HG03457 (cell line): ENCODE results near the gene STPG4.

Source experiments
- ATAC-seq: cut with Tn5 transposase; IDR thresholded peaks from one replicate; pipeline ENCODE4 v1.9.1; 2021; ENCODE audit warnings: moderate number of reproducible peaks; ENCODE audit not compliant: unreplicated experiment

The STPG4 gene

DNA sequence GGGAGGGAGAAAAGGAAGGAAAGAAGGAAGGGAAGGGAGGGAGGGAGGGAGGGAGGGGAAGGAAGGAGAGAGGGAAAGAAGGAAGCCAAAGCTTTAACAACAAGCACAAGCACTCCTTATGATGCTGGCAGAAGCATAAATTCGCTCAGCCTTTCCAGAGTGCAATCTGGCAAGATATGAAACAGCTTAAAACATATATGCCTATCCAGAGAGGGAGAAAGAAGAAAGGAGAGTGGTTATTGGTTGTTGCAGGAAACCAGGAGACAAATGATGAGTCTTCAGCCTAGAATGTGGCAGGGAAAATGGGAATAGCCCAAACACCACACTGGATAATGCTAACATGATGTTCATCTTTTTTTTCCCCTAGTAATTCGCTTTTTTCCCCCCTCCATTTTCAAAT, 64.0 kb downstream of the STPG4 start:
- no peak for ATAC-seq

DNA sequence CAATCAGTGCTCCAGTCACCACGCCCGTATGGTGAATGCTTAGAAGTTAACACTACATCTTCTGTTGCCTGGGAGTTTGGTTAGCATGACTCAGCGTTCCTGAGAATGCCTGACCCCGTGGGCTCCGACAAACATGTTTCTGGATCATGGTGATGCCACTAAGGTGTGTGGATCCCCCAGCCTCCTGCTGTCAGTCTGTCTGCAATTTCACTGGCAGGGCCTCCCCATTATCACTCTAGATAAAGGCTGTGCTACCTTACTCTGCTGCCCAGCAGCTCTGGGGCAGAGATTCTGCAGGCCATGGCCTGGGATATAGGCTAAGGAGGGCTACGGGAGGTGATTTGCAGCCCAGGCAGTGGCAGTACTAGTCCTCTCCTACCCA, 66.0 kb downstream of the STPG4 start:
- ATAC-seq = no peak

DNA sequence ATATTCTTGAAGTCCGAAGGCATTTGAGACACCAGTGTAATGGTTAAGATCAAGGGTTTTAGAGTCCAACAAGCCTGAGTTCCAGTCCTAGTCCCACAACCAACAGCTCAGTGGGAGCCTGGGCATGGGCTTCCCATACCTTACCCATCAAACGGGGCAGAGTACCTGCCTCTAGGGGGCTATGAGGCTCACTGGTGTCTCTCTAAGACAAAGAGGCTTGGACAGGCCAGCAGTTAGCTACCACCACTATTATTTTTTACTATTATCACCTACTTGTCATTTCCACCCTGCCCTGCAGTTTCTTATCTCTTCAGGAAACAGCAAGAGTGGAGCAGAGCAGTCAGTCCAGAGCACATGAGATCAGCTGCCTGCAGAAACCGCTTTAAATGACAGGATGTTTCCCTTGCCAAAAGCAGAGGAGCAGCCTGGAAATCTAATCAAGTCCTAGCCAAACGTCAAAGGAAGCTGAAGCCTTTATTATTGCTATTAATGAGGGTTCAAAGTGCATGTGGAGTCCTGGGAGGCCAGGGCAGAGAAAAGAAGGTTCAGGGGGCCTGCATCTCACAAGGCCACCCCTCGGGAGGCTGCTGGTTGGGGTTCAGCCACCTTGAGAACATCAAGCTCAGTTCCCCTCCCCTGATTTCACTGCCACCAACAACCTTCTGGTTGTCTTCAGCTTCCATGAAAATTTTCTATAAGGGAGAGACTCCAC, 66.6 kb downstream of the STPG4 start:
- ATAC-seq = no peak

DNA sequence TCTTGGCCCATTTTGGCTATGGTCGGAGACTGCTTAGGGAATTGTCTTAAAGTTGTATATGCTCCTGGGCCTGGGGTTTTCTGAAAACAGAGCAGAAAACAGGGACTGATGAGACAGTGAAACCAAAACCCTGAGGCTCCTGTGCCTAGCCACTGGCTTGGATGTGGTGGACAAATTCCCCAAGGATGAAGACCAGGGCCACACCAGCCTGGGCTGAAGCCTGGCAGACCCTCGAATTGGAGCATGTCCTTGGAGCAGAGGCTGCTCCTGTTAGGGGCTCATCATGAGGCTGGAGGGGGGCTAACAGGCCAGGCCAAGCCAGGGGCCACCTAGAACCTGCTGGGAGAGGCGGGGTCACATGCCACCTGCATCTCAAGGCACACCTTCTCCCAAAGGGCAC, 68.1 kb downstream of the STPG4 start:
- ATAC-seq = no peak

DNA sequence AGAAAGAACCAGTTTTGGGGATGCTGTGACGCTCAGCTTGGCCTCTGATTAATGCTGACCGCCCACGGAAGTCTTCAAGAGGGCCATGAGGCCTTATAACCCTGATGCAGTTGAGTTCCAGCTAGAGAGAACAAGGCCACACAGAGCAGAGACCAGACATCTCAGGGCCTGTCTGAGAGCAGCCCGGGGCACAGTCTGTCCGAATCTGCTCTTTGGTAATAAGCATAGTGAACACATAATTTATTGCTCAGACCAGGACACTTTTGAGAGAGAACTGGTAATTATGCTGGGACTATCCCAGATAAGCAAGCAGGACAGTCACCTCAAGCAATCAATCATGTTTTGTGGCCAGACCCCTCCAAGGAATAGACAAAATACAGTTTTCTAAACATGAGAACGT, 68.5 kb downstream of the STPG4 start:
- no peak for ATAC-seq

DNA sequence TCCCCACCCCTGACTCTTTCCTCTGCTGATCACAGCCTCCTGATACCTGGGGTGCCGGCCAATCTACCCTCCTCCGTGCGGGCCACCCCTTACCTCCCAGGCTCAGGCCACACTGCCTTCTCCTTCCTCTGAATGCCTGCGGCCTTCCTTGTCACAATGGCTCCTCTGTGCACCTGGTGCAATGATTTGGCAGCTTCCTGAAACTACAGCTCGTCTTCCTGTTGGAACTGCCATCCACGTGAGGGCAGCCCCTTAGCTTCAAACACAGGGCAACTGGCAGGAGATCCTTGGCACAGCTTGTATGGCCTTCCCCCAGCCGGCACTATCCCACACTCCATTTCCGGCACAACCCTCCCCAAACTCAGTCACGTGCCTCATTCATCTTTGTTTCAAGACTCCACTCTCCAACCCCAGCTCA, 69.0 kb downstream of the STPG4 start:
- ATAC-seq = no peak

DNA sequence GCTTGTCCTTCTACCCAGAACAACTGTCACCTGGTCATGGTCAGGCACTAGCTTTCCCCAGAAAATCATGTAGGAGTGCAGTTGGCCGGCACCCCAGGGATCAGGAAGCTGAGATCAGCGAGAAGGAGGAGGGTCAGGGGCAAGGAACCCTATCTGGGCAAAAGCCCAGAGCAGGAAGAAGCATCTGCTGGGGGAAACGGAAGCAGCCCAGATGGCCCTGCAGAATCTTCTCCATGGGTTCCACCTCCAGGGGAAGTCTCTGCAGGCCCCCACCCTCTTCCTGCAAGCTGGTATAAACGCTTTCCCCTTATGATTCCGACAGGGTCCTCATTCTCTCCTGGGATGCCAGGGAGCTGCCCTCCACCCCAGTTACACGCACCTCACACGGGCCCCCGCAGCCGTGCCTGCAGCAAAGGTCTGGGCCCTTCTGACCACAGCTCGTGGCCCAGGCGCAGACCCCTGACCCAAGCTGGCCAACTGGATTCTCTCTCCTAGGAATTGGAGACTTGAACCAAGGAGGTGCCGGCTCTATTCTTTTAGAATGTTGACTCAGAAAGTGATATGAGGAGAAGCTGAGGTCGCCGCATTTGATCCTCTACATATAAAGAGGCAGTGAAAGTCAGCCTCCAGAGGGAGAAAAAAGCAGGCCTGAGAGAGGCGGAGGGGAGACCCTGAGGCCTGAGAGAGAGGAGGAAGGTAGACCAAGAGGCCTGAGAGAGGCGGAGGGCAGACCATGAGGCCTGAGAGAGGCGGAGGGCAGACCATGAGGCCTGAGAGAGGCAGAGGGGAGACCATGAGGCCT, 71.0 kb downstream of the STPG4 start:
- ATAC-seq = no peak

DNA sequence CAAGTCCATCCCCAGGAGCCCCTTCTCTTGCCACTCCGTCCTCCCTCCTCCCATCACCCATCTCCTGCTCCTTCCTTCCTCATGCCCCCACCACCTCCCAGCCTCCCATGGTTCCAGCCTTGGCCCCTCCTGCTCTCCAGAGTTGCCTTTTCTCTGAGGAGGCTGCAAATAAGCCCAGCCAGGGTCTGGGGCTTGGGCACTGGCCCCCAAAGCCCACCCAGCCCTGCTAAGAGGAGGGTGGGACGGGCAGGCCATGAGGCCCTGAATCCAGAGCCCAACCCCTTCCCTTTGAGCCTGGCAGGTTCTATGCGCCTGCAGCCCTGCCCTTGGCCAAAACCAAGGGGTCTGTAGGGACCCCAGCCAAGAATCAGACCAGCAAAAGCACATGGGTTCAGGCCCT, 71.6 kb downstream of the STPG4 start:
- no peak for ATAC-seq

DNA sequence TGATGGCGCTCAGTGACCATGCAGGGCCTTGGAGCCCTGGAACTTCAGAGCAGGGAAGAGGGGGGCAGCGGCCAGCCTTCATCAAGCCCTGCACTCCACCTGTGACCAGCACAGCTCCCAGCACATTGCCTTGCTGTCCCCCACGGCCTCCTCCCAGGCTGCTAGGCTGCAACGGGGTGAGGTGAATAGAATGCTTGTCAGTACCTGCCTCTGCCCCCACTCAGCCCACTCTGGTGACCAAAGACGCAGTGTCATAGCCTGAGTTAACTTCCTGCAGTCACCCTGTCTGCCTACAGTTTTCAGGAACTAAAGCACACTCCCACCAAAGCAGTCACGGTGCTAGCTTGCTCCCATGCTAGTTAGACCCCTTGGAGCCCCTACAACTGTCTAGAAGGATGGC, 72.1 kb downstream of the STPG4 start:
- ATAC-seq = no peak

DNA sequence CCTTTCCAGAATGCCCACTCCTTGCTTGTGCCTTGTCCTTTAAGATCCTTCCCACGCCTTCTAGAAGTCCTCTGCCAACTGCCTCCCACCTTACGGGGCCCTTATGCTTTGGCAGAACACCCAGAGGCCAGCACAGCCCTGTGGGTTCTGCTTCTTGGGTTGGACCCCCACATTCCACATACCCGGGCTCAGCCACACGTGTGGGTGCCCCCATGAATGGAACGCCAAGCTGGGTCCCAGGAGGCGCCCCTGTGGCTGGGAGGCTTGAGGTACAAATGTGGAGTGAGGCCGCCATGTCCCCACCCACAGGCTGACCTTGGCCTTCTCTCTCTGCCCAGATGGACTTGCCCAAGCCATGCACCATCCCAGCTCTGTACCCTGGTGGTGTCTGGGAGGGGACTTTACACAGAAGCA, 74.2 kb downstream of the STPG4 start:
- no peak for ATAC-seq

DNA sequence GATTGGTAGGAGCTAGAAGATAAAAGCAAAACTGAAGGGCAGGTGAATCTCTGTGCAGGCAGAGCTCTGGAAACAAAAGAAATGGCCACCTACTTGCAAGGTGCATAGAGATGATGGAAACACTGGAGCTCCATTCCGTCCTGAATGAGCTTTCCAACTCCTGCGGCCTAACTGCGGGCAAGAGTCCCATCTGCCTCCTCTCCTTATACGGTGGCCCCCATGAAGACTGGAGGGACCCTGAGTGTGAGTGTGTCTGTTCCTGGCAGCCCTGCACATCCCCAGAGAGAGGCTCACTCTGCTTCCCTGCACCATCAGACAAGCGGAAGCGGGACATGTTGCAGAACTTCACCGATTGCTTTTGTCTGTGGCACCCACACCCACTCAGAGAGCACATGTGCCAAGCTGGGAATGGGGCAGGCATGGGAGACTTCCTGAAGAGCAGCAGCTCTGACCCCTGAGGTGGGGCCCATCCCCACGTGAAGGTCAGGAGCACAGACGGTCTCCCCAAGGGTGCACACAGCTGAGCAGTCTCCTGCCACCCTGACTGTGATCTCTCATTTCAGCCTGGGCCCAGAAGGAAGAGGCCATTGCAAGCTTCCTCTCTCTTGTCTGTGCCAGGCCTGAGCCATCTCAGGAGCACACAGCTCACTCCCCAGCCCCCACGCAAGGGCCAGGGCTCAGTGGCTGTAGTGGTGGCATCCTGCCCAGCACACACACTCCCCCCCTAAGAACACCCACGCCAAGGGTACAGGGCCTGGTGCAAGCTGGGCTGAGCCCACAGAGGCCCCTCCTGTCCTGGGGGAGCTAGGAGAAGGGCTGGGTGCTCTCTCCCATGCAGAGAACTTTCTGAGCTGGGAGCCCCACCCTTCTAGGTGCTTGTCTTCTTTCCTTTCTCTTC, 75.3 kb downstream of the STPG4 start:
- no peak for ATAC-seq

DNA sequence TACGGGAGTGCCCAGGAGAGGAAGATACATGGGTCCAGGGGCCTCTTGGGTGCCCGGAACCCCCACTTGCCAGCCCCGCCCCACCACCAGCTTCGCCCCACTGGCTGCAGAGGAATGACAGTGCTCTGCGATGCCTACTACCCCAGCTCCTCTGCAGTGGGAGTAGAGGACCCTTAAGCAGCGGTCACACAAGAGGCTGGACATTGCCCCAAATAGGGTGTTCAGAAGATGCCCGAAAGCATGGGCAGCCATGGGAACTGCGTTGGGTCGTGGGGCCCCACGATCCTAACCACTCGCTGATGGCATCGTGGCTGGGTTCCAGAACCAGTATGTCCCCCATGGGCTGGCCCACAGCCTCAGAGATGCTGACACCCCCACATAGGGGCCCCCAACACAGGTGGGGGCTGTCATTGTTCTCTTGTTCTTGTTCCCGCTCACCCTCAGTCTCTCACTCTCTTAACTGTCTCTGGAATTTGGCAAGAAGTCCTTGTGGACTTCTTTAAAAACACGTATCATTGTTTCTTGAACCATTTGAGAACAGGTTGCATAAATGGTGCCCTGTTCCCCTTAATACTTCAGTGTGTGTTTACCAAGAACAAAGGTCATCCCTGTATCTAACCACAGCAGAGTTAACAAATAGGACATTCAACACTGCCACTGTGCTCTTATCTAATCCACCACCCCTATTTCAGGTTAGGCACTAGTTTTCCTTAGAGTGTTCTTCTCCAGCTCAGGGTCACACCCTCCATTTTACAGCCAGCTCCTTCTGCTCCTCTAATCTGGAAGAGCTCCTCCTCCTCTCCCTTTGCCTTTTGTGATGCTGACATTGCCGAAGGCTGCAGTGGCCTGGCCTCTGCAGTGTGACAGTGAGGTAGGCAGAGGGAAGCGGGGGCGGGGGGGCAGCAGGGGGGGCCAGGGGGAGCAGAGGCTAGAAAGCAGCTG, 76.3 kb downstream of the STPG4 start:
- ATAC-seq = no peak

DNA sequence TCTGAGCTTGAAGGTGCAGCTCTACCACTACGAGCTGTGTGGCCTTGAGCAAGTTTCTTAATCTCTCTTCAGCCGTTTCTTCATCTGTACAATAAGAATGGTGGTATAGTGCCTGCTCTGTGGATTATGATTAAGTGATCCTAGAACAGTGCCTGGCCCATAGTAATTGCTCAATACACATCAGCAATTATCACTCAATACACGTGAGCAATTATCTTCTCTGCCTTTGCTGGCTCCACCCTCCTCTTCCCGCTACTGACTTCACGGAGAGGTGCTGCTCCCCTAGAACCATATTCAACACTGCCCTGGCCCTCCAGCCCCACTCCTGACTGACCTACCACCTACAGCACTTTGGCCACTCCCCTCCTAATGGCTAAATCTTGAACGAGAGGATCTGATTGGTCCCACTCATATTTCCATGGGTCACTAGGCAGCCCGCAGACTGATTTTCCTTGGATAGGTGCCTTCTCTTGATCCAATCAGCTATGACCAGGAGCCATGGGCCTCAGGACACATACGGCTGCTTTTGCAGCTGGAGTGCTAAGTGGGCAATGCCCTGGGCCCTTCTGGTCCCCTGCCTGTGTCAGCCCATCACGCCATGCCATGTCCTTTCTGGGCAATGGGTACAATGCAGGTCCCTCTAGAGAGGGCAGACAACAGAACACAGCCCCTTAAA, 77.5 kb downstream of the STPG4 start:
- ATAC-seq = no peak

DNA sequence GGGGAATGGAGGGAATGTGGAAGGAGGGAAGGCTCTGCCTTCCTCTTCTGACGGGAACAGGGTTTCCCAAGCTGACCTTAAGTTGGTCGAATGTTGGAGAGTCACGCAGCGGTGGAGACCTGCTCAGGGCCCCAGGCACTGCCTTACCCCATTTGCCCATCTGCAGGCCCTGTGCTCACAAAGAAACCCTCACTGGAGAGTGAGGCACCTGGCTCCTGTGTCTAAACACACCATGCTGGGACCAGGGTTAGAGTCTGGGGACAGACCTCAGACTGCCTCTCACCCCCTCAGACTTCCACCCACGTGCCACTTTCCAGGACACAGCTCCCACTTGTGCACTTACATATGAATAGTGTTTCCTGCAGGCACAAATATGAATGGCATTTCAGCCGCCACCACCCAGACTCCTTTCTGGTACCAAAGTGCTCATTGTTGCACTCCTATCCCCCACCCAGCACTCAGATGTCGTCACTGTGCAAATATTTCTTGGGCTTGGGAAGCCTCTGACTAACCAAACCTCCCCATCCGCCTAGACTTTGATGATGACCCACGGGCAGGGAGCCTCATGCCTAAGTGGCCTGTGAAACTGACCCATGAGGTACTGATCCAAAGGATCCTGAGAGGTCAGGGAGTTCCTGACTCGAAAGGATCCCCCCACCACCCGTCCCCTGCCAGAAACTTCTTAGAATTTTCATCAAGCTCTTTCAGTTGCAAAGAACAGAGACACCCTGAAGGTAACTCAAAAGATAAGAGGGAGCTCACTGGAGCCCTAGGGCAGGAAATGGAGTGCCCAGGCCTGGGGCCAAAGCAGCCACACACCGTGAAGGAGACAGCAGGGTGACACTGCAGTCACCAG, 78.3 kb downstream of the STPG4 start:
- ATAC-seq = no peak

DNA sequence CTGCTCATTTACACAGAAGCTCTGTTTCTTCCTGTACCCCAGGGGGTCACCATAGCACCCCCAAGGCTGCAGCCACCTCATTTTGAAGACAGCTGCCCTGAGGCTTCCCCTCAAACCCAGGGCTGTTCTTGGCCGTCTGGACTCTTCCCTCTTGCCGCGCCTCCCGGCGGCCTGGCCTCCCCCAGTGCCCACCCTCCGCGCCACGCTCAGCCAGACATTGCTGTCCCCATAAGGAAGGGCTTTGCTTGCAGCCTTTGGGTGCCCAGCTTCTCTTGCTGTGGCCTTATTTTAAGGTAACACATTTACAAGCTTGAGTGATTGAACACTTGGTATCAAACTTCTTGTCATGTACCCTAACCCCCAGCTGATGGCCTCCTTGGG, 79.0 kb downstream of the STPG4 start:
- no peak for ATAC-seq

DNA sequence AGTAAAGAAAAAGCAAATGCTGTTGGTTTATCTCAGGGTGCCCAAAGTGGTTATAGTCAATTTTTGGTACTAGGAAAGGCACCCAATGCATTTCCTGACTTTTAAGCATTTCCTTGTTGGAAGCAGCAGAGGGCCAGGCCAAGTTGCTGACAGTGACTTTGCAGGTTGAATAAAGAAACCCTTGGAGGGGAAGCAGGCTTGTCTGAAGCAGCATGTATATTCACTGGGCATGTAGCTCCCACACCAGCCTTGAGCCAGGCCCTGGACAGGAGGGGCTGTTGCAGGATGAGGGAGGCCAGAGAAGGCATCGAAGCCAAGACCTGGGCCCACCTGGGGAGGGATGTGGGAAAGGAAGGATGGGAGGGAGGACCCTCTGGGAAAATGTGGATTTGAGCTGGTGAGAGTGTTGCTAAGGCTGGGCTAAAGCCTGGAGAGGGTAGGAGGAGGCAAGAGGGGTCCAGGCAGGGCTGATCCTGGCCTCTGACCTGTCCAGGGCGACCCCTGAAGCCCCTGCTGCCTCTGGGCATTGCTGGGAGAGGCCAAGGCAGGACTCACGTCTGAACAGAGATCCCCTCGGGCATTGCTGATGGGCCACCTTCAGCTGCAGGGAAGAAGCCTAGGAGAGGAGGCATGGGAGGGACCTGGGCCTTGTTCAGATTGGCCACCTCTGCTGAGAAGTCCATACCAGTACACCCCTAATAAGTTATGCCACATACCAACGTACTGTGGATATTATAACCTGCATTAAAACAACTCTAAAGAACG, 79.6 kb downstream of the STPG4 start:
- no peak for ATAC-seq

DNA sequence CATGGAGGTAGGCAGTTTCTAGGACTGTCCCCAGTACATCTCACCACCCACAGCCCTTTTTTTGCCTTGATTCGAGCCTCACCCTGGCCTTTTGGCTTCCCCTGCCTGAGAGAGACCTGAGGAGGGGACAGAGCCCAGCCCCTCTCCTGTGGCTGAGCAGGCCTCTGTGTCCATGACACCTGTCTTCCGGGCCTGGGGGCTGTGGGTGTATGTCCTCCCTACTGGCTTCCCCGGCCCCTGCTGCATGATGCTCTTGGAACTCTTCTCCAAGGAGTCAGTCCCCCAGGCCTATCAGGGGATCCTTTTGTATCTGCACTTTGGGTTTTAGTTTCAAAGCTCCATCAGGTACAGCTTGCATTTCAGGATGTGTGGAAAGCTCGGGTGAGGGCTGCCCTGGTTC, 80.4 kb downstream of the STPG4 start:
- no peak for ATAC-seq

DNA sequence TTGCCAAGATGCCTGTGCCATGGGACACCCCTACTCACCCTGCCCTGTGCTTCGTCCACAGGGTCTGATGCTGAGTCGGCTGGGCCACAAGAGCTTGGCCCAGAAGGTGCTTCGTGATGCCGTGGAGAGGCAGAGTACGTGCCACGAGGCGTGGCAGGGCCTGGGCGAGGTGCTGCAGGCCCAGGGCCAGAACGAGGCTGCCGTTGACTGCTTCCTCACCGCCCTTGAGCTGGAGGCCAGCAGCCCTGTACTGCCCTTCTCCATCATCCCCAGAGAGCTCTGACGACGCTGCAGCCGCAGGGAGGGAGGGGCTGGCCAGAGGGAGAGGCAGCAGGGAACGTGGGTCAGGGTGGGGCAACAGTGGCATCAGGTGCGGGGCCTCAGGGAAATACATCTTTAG, 81.5 kb downstream of the STPG4 start:
- no peak for ATAC-seq
